ENCODE measurements around the gene MLIP. TPM values are rescaled to one million over a fixed set of nuclear protein-coding genes. Genes with fewer than 3 reads are reported as not detected.

Gene MLIP
- total RNA-seq, 1 experiment from 2014 or later = 0.59 TPM

GRCh38 chr6:54262971-54263370 is 151.7 kb downstream of the MLIP start:
- RAD21 ChIA-PET (ENCODE audit: low non-redundant PET in 1 of 2, low total read pairs in 2 of 2, uncharacterized antibody in 2 of 2, unreplicated experiment in 2 of 2) = no interaction called here
- no peak for DNase-seq (ENCODE audit: low read depth, low spot score)
- Histone ChIP-seq H3K27me3 (ENCODE audit: insufficient read depth, low read length) (no peaks in the 10 kb centered on the region), H3K4me3 (replicated peaks in 1 of 2; ENCODE audit: low read depth in 1 of 2, low read length in 2 of 2) (no peak overlapping the region), H3K27ac (ENCODE audit: low read depth, low read length) (no peak overlapping the region), H3K4me1 (ENCODE audit: control insufficient read depth in 1 of 2, insufficient read depth in 2 of 2, low read length in 2 of 2) (no peaks in the 10 kb centered on the region), H3K9me2 (ENCODE audit: insufficient read depth) (no peaks in the 10 kb centered on the region), H3K36me3 (ENCODE audit: control insufficient read depth in 1 of 2, insufficient read depth in 2 of 2, low read length in 2 of 2) (no peaks in the 10 kb centered on the region), H3K9ac (ENCODE audit: low read length) (no peak overlapping the region), H2AFZ (ENCODE audit: low read depth, low read length, poor library complexity, severe bottlenecking) (peak overlapping the region; percentile 10), H3K4me2 (ENCODE audit: low read length) (no peak overlapping the region), H3K79me2 (ENCODE audit: insufficient read depth, low read length) (no peaks in the 10 kb centered on the region), H3K9me3 (ENCODE audit: control insufficient read depth in 1 of 2, insufficient read depth in 1 of 2, low read depth in 1 of 2, low read length in 2 of 2) (no peaks in the 10 kb centered on the region), H4K20me1 (ENCODE audit: insufficient read depth) (no peaks in the 10 kb centered on the region)
- no peak for ATAC-seq
- intact Hi-C loops (cut with micrococcal nuclease) = no loop called here
- no TSS peak for BruUV-seq (replicated peaks)
- POLR2A ChIA-PET = no interaction called here
- CTCF ChIA-PET = no interaction called here
- no peak for TF ChIP-seq POLR2A (IDR thresholded peaks at IDR 0.05; ENCODE audit: borderline replicate concordance, extremely low read depth, insufficient read depth, insufficient read length)
- TF ChIP-seq MAX (IDR thresholded peaks at IDR 0.05) = no peak
- no peak for TF ChIP-seq FOSL1 (IDR thresholded peaks at IDR 0.05; ENCODE audit: low read depth)
- TF ChIP-seq CBX3 (IDR thresholded peaks at IDR 0.05; ENCODE audit: low read depth) = no peak
- no peak for TF ChIP-seq YY1 (IDR thresholded peaks at IDR 0.05; ENCODE audit: extremely low read depth, insufficient replicate concordance, low read depth, low read length)
- no peak for TF ChIP-seq JUND (IDR thresholded peaks at IDR 0.05)
- TF ChIP-seq POLR2AphosphoS5 (IDR thresholded peaks at IDR 0.05; ENCODE audit: low read depth, low read length) = no peak
- TF ChIP-seq EGR1 (IDR thresholded peaks at IDR 0.05; ENCODE audit: low read depth) = no peak
- TF ChIP-seq CTCF (IDR thresholded peaks at IDR 0.05 in 2 of 3, conservative IDR thresholded peaks at IDR 0.05 in 1 of 3; ENCODE audit: borderline replicate concordance in 1 of 3, insufficient read depth in 1 of 3, low read depth in 2 of 3, low read length in 2 of 3) = no peak
- TF ChIP-seq ELF1 (IDR thresholded peaks at IDR 0.05; ENCODE audit: borderline replicate concordance, low read depth) = no peak
- no peak for TF ChIP-seq ZBTB33 (IDR thresholded peaks at IDR 0.05; ENCODE audit: extremely low read depth, insufficient replicate concordance, low read length)
- no peak for TF ChIP-seq ZFX (IDR thresholded peaks at IDR 0.05)
- no peak for TF ChIP-seq REST (IDR thresholded peaks at IDR 0.05; ENCODE audit: low read depth)

Data from HCT116 (cell line).